IMR-90 (cell line): ENCODE results near the gene FNIP1.

ENCODE experiments used
- CEBPB ChIP-seq: IDR thresholded peaks from 2 replicates; pipeline ENCODE4 v1.6.1; 2012; ENCODE audit warnings: low read depth, low read length, improper control_type of control experiment
- CTCF ChIP-seq: conservative IDR thresholded peaks from 2 replicates; pipeline ENCODE4 v1.5.1; 2012; ENCODE audit warnings: mild to moderate bottlenecking, low read depth, low read length, improper control_type of control experiment
- ELK1 ChIP-seq: fragments of 150-350 bp; IDR thresholded peaks from 2 replicates; pipeline ENCODE4 v1.6.1; 2016; ENCODE audit warnings: low read depth, mild to moderate bottlenecking, low read length, moderate library complexity, borderline replicate concordance
- MAFK ChIP-seq: IDR thresholded peaks from 2 replicates; pipeline ENCODE4 v1.6.1; 2012; ENCODE audit warnings: low read depth, low read length, improper control_type of control experiment
- POLR2A ChIP-seq: IDR thresholded peaks from 2 replicates; pipeline ENCODE4 v1.6.1; 2012; ENCODE audit warnings: mild to moderate bottlenecking, low read depth, low read length
- RAD21 ChIP-seq: IDR thresholded peaks from 2 replicates; pipeline ENCODE4 v1.6.1; 2012; ENCODE audit warnings: low read length, improper control_type of control experiment
- USF2 ChIP-seq: fragments of 150-350 bp; IDR thresholded peaks from 2 replicates; pipeline ENCODE4 v1.6.1; 2017; ENCODE audit warnings: mild to moderate bottlenecking, antibody characterized with exemption, low read length, low read depth

- TF ChIP-seq CTCF, result no peak
- no peak for TF ChIP-seq ELK1
- TF ChIP-seq CEBPB, result no peak
- TF ChIP-seq RAD21, result no peak
- TF ChIP-seq POLR2A, result no peak
- no peak for TF ChIP-seq MAFK
- TF ChIP-seq USF2, result no peak
These were observed 78.3 kb downstream of the FNIP1 start for GRCh38 chr5:131718487-131719014.
